ENCODE measurements around the gene ZFX. TPM values are rescaled to one million over a fixed set of nuclear protein-coding genes. Genes with fewer than 3 reads are reported as not detected.

Gene ZFX
- total RNA-seq, 1 donor from 2014 or later: 67.0 TPM

GRCh38 chrX:24144528-24144927 is 5.0 kb upstream of the ZFX start:
- H3K27me3 Mint-ChIP-seq: no peaks in the 10 kb centered on the region
- H3K36me3 Mint-ChIP-seq (ENCODE audit: low read depth): no peaks in the 10 kb centered on the region
- H3K4me3 Mint-ChIP-seq: no peak overlapping the region
- no peak for ATAC-seq (ENCODE audit: low read depth)
- CTCF ChIA-PET: no interaction called here
- no peak overlapping the region for H3K27ac Mint-ChIP-seq
- H3K4me1 Mint-ChIP-seq: peaks cover 24% of the 10 kb centered on the region
- intact Hi-C loops (cut with micrococcal nuclease): loop anchor here (10.0 kb wide), 1 partner anchor 480 kb away; the partner anchor contains the start of gene PRDX4
- no peak for DNase-seq
- no peaks in the 10 kb centered on the region for H3K9me3 Mint-ChIP-seq
- no peak for TF ChIP-seq CTCF (IDR thresholded peaks at IDR 0.05)
- POLR2A ChIA-PET: no interaction called here

- no peak for DNase-seq
- no peak for TF ChIP-seq CTCF (IDR thresholded peaks at IDR 0.05)
- Mint-ChIP-seq H3K9me3 (no peaks in the 10 kb centered on the region), H3K27me3 (no peaks in the 10 kb centered on the region), H3K36me3 (ENCODE audit: low read depth) (no peaks in the 10 kb centered on the region), H3K4me3 (no peak overlapping the region), H3K27ac (no peak overlapping the region), H3K4me1 (peaks cover 25% of the 10 kb centered on the region)
- intact Hi-C loops (cut with micrococcal nuclease): loop anchor here (5.0 to 10.0 kb wide), 2 partner anchors 322 to 481 kb away; partner anchors contain the start of genes PDK3 and PRDX4
- ATAC-seq (ENCODE audit: low read depth): no peak
- POLR2A ChIA-PET: interaction anchor here (1.3 kb wide), 1 partner anchor 91 kb away, joined by 13 read pairs; the partner anchor contains the start of gene EIF2S3
- CTCF ChIA-PET: no interaction called here
These were observed 4.0 kb upstream of the ZFX start for GRCh38 chrX:24145303-24146186.

GRCh38 chrX:24146283-24146949 is 3.1 kb upstream of the ZFX start:
- Mint-ChIP-seq H3K4me1 (peaks cover 34% of the 10 kb centered on the region), H3K4me3 (peak overlapping the region; percentile 62), H3K9me3 (no peaks in the 10 kb centered on the region), H3K27me3 (no peaks in the 10 kb centered on the region), H3K27ac (peak overlapping the region; percentile 92), H3K36me3 (ENCODE audit: low read depth) (peaks cover 7% of the 10 kb centered on the region)
- CTCF ChIA-PET: no interaction called here
- DNase-seq: no peak
- intact Hi-C loops (cut with micrococcal nuclease): loop anchor here (5.0 to 10.0 kb wide), 2 partner anchors 321 to 482 kb away; partner anchors contain the start of genes PDK3 and PRDX4
- TF ChIP-seq CTCF (IDR thresholded peaks at IDR 0.05): no peak
- POLR2A ChIA-PET: interaction anchor here (1.3 kb wide), 1 partner anchor 92 kb away, joined by 13 read pairs; the partner anchor contains the start of gene EIF2S3
- no peak for ATAC-seq (ENCODE audit: low read depth)

- H3K4me3 Mint-ChIP-seq: peak overlapping the region; percentile 48
- intact Hi-C loops (cut with micrococcal nuclease): loop anchor here (5.0 to 10.0 kb wide), 2 partner anchors 320 to 482 kb away; partner anchors contain the start of genes PDK3 and PRDX4
- DNase-seq: no peak
- POLR2A ChIA-PET: interaction anchor here (0.6 to 3.5 kb wide), 2 partner anchors 93 to 125 kb away, joined by 3 to 32 read pairs; partner anchors contain the start of gene EIF2S3
- peaks cover 41% of the 10 kb centered on the region for H3K4me1 Mint-ChIP-seq
- no peak for ATAC-seq (ENCODE audit: low read depth)
- TF ChIP-seq CTCF (IDR thresholded peaks at IDR 0.05): no peak
- H3K9me3 Mint-ChIP-seq: no peaks in the 10 kb centered on the region
- CTCF ChIA-PET: no interaction called here
- H3K36me3 Mint-ChIP-seq (ENCODE audit: low read depth): peaks cover 11% of the 10 kb centered on the region
- H3K27ac Mint-ChIP-seq: peak overlapping the region; percentile 92
- H3K27me3 Mint-ChIP-seq: no peaks in the 10 kb centered on the region
These were observed 2.4 kb upstream of the ZFX start for GRCh38 chrX:24147165-24147564.
